M059J (cell line): ENCODE results near the gene GPR171. TPM values are rescaled to one million over a fixed set of nuclear protein-coding genes. Genes with fewer than 3 reads are reported as not detected.

Experiments used
- DNase-seq: peaks from one replicate; pipeline ENCODE4 v3.0.0-alpha.2; 2012; ENCODE audit warnings: low read depth
- total RNA-seq: library from RNA; depleted of rRNA; stranded (reverse); fragments of >200 nt; shearing (Covaris generic); gene quantifications from 2 replicates; pipeline ENCODE4 v1.2.3, GENCODE V29; 2014

GPR171 gene
- total RNA-seq, 1 experiment from 2014 or later: not detected

DNA sequence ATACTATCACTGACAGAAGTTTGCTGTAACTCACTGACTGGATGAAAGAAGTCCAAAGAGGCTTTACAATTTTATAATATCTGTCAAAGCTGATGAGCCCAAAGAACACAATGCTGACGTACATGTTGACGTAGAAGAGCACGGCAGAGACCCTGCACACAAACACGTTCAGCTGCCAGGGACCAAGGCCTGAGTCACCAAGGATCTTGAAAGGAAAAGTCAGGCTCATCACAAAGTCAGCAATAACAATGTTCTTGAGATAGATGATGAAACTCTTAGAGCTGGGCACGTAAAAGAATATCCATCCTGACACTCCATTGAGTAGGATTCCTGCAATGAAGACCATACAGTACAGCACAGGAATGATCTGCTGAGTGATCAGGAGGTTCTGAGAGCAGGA is 10.9 kb upstream of the GPR171 start:
- no peak for DNase-seq

DNA sequence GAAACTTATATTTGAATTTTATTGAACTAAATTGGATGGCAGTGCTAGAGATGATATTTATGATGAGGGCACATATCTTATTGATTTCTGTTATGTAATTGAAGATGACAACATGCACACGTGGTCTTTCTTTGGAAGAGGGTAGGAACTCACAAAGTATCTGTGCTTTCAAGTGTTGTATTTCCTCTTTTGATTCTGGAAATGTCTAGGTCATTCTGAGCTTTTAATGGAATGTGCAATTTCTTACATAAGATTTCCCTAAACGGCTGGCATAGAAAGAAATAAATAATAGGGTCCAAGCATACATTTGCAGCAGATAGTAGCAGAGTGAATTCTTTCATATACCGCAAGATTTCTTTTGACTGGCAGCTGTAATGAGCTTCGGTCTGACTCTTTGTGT is 10.1 kb upstream of the GPR171 start:
- DNase-seq: no peak

DNA sequence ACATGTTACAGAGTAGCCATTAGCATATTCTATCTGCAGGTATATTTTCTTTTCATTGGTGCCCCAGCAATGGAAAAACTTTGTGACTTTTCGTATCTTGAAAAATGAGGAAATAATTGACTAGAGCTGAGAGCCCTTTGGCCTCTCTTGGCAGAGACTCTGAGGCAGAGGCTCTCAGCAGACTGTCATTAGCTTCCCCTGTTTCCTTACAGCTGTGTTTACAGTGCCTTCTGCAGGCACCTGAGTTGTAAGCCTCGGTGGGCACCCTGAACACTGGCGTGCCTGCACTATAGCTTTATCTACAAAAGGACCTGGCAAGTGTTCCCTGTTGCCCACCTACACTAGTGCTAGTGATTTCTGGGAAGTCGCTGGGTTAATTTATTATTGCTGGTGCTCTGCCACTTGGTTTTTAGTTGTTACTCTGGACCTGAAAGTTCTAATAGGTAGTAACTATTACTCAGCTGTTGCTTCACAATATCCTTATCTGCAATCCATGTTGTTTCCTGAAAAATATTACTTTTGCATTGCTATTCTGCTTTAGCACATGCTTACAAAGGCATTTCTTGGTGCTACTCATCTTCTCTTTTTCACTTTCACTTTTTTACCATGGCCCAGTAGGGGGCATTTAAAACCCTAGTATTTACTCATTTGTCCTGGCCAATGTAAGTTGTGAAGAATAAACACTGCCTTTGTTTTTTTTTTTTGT is 7.8 kb upstream of the GPR171 start:
- no peak for DNase-seq

DNA sequence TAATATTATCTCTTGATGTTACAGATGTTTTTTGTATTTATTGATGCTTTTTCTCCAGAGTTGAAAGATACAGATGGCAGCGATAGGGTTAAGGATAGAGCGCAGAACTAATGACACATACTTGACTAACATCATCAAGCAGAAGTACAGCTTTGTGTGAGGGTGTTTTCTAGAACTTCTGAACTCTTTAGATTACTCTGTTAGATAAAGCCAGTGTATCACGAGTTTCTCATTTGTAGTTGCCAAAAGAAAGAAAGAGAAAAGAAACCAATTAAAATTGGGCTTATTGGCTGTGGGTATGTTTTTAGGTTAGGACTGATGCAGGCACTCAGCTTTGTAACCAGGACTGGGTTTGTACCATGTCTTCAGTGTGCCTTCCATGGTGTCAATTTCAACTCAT is 6.6 kb upstream of the GPR171 start:
- DNase-seq: no peak

DNA sequence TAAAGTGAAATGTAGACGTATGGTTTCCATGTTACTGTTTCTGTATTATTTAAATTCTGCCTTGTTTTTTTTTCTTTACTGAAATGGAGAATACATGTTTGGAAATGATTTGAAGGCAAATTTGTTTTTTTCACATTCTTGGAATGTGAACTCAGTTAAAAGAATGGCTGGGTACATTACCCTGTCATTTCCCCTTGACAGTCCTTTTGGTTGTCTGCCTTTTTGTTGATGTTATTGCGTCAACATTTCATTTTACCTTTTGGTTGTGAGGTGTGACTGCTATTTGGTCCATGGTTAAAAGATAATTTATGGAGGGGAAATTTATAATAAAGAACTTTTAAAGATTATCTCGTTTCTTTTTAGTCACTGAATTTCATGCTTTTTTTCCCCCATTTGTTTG is 3.2 kb upstream of the GPR171 start:
- DNase-seq: no peak

DNA sequence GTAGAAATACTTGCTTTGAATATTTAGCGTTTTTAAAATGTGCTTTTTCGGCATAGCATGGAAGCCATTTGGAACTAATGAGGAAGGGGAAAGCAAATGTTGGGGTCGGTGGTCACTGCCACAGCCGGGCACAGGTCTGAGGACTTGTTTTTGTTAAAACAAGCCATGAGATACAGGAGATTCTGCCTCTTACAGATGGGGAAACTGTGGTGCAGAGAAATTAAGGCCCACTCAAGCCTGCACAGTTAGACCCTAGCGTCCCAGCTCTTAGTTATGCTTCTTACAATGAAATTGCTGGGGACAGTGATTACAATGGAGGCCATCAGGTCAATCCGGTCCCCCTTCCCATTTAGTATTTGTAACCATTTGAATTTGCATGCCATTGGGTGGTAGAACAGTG is 2.5 kb upstream of the GPR171 start:
- no peak for DNase-seq

DNA sequence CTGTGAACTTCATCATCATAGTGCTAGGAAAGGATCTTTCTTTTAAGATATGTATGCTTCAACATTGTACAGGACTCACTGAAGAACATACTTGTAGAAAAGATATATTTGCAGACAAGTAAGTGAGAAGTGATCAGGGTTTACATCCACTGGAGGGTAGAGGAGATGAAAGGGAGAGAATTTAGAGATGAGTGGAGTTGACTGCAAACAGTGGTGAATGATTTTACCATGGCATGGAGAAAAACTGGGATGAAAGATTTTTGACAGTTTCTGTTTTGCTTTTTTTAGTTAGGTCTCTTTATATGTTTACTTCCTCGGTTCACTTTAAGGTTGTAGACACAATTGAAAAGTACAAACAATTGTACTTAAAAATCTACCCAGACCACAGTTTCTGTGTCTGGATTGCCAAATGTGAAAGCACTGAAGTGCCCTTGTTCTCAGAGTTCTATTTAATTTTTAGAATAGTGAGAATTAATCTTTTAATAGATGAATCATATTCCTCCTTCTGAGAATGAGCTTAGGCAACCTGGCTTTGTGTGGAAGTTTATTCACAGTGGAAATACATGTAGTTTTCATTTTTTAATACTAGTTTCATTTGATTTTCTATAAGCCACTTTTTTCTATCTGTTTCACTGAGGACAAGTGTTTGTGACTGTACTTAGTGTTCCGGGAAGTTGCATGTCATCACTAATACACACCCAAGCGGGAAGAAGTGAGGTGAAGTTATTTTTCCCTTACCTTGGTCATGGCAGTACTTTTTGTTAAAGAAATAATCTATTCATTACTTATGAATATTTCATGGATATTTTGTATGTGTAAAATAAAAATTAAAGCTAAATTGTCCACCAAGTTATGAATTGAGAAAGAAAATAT is 1.8 kb upstream of the GPR171 start:
- DNase-seq: no peak

DNA sequence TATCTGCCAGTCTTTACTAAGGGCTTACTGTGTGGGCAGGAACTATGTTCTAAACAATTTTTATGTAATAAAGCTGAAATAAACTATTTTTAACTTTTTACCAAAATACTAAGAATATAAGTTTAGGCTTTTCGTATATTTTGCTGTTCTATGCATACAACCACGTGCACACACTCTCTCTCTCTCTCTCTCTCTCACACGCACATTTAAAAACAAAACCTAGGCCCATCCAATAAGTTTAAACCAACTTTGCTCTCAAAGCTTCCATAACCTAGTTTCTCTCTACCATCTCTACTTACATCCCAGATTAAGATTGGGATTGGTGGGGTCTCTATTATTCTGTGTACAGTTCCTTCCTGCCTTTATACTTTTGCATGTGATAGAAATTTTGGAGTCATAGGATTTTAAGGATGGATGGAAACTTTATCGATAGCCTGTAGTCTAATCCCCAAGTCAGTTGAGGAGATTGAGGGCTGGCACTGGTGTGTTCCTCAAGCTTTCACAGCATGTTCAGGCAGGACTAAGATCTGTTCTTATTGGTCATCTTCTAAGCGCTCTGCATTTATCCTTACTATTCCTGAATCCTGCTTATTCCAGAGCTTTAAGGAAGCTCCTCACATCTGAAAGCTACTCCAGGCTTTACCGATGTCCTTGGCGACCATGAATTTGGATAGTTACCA is 1.8 kb downstream of the GPR171 start:
- no peak for DNase-seq

DNA sequence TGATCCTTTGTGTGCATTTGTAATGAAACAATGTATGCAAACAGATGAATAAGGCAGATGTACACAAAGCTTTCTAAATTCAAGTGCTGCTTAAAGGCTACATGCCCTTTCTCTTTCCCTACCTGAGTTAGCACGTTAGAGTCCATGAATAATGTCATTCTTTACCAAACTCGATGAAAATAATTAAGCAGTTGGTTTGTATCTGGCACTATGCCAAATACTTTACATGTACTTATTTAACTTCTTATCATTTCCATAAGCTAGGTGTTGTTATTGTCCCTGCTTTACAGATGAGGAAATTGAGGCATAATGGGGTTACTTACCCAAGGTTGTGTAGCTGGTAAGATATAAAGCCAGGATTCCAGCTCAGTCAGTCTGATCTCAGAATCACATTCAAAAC is 2.4 kb downstream of the GPR171 start:
- no peak for DNase-seq

DNA sequence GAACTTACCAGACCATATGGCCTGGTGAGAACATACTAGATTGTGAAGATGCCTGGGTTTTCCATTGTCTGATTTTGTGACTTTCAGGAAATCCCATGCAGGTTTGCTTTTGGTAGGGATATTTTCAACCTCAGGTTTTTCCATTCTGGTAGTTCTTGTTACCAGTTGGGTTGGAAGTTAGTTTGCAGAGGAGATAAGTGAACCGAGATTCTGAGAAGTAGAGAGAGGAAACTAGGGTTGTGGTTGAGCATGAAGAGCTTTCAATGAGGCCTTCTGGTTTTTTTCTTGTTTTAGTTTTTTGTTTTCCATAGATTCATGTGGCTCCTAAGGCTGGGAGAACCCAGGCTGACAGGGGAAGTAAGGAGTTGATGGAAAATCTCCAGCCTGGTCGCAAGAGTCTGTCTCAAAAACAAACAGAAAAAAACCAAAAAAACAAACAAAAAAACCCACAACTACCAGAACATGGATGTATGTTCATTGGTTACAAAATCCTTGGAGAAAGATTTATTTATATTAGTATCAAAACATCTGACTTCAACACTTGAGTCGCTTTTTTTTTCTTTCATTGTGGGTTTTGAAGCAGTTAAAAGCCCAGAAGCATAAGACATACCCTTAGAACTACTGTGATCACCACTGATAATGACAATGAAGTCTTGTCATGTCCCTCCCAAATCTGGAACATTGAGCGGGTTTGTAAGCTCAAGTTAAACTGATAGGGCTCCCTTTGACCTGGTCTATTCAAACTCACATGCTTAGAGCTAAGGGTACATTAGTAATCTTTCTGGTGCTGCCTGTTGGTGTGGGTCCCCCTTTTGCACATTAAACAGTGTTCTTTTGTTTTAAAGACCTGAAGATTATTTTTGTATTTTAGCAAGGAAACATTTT is 3.2 kb downstream of the GPR171 start:
- DNase-seq: peak; percentile 51

DNA sequence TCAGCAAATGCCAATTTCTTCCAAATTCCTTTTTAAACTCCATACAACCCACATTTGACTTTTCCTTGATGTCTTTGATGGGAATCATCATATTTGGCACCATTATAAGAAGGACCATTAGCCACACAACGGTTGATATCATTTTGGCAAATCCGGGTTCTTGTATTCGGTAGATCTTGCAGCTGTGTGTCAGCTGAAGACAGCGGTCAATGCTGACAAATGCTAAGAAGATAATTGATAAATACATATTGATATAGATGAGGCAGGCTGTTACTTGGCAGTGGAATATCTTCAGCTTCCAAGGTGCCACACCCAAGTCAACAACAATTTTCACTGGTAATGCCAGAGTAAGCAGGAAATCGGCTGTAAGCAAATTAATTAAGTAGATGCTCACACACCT is 4.2 kb downstream of the GPR171 start:
- DNase-seq: no peak

DNA sequence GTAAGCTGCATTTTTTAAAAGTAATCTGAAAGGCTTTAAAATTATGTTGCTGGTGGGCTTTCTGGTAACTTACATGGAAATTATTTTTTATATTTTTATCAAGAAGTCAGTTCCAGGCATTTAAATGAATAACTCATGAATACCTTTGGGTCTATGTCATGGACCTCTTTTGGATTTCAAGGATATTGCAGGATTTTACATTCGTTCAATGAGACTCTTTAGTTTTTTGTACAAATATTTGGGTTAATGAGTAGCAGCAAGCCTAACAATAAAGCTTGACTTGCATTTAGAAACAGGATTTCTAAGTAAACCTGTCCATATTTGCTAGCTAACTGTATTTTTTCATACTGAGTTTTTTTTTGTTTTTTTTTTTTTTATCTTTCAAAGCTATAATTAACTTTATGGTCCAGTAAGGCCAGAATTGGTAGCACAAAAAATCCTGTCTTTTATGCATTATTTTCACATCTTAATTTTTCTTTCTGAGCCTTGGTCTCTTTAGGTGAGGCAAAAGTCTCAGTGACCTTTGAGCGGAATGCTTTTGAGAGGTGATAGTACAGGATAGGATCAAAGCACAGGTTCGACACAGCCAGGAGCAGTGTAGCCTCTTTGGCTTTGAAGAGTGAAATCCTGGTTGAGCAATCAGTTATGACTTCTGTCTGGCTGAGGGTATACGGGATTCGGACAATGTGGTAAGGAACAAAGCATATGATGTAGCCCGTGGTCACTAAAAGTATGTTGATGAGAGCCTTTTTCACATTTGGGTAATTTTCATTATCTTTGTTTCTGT is 4.8 kb downstream of the GPR171 start:
- no peak for DNase-seq

DNA sequence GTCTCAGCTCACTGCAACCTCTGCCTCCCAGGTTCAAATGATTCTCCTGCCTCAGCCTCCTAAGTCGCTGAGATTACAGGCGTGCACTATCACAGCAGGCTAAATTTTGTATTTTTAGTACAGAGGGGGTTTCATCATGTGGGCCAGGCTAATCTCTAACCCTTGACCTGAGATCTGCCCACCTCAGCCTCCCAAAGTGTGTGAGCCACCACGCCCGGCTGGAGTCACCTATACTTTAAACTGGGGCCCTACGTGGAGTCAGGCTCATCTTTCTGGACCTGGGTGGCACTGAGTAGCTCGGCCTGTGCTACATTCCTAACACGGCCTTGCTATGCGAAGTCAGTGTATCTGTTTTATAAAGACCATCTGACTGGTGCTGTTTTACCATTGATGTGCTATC is 5.8 kb downstream of the GPR171 start:
- no peak for DNase-seq

DNA sequence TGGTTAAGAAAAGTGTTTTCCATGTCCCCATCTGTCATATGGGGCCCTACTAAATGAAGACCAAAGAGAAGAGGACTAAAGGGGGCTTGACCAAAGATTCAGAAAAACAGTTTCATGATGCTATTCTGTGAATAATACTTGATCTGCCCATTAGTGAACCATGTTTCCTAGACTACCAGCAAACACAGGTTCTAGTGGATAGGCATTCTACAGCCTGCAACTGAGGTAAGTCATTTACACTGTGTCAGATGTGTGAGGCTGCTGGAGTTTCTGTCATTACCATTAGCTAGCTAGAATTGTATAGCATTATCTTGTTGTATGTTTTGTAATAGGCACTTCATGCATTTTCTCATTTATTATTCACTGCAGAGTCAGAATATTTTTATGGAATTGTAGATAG is 6.6 kb downstream of the GPR171 start:
- DNase-seq: no peak

DNA sequence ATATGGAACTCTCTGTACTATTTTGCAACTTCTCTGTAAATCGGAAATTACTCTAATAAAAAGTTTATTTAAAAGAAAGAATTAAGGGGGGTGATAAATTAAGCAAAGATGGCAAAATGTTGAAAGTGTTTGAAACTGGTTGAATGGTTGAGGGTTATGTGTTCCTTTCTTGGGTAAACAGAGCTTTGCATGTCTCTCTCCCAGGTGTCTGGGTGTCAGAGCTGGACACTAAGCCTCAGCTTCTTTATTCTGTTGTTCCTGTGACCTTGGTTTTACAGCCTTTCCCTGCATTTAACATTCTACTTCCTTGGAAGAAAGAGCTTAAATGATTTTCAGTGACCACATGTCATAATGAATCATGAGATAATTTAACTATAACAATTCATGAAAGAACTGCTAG is 7.2 kb downstream of the GPR171 start:
- no peak for DNase-seq

DNA sequence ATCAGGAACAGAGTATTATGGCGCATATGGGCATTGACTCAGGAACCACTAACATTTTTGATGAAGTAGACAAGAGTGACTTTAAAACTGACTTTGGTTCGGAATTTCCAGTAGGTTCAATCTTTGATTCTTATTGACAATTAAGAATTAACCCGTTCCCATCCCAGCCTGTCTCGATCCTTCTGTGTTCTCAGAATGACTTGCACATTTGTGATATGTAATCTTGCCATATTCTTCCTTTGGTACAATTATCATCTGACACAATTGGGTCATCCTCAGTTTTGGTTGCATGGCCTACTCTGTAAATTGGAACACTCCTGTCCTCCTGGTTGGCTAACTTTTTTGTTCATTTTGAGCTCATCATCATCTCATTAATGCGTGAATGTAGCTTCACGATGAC is 10.5 kb downstream of the GPR171 start:
- no peak for DNase-seq

DNA sequence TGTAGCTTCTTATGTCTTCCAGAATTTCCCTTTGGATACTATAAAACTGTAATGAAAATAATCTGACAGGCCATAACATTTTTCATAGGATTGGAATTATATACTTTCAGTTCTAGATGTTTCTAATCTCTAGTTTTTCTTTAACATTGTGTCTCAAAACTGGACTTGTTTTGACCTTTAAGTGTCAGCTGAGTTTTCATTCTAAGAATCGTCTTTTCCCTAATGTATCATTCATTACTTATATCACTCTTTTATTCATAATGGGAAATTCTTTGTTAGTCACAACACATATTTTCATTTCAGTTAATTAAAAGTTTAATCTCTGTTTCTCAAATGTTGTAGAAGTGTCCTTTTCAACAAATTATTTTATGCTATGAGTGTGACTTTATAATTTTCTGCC is 11.9 kb downstream of the GPR171 start:
- DNase-seq: no peak

DNA sequence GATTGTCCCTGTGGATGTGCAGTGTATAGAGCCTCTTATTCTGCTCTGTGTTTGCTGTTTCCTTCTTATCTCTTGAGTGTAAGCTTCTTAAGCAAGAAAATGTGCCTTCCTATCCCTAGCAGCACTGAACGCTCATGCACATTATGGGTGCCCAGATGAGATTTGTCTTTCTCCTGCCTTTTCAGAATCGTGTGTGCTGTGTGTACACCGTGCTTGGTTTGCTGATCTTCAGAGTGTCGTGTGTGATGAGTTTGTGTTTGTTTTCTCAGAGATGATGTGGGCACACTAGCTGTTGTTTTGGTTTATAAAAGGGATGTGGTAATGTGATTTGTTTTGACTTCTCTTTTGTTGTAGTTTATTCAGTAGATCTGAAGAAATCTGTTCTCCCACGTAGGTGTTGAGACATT is 19.7 kb downstream of the GPR171 start:
- no peak for DNase-seq

DNA sequence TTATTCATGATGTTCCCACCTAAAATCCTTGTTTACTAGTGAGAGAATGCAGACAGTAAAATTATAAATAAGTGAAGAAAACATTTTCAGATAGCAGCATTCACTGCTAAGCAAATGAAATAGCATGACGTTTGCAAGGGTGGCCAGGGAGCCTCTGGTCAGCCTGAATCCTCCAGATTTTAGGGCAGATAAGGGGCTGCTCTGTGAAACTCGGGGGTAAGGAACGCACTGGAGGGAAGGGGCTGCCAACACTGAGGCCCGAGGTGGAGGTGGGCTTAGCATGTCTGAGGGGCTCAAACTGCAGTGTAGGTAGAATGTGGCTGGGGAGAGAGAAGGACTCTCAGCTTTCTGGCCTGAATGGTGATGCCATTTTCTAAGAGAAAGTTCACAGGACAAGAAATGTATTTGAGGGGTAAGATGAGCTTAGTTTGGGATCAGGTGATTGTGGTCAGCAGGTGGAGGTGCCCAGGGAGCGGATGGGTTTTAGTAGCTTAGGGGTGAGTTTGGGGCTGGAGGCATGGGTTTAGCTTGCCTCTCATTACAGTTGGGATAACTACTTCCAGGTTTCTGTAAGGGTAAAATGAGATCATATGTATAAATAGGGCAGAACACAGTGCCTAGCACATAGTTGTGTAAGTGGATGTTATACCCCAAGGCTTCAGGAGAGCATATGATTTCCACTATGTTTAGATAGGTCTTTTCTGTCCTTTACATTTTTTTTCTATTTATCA is 20.5 kb downstream of the GPR171 start:
- DNase-seq: no peak

DNA sequence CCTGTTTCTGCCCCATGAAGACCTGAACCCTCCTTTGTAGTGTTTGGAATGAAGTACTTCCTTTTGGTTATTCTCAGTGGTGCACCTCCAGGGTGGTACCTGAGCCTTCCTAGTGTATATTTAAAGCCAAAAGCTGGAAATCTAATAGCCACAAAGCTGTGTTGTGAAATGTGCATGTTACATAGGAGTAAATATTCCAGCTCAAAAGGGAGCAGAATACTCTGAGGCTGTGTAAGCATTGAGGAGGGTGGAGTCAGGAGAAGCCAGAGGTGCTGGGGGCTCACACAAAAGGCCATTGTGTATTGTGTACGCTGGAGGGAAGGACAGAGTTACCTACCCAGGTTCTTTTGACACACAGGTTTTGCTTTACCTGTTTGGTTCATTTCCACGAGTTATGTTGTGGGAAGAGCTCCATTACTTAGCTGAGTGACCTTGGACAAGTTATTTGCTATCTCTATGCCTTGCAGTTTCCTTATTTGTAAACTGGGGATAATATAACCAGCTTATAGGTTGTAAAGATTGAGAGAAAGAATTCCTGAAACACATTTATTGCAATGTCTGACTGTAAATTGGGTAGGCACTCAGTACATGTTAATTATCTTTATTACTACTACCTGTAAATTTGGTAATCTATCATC is 24.7 kb downstream of the GPR171 start:
- no peak for DNase-seq
